ENCODE data around the gene OR8H1. TPM values are rescaled to one million over a fixed set of nuclear protein-coding genes. Genes with fewer than 3 reads are reported as not detected.

OR8H1 gene
- total and polyA plus RNA-seq, 2 experiments from 2014 or later = not detected

- TF ChIP-seq EZH2 (IDR thresholded peaks at IDR 0.05; ENCODE audit: insufficient read depth, poor library complexity, severe bottlenecking) = no peak
- no peak for TF ChIP-seq EZH2phosphoT487 (IDR thresholded peaks at IDR 0.05; ENCODE audit: insufficient read depth, low read depth)
- no peaks in the 10 kb centered on the region for H3K4me1 ChIP-seq (ENCODE audit: insufficient read depth)
- DNase-seq = no peak
- no peaks in the 10 kb centered on the region for H3K36me3 ChIP-seq (ENCODE audit: low read depth)
- H4K20me1 ChIP-seq (ENCODE audit: insufficient read depth) = no peaks in the 10 kb centered on the region
- H3K9ac ChIP-seq = no peak within 1 kb of the TSS
- no peaks in the 10 kb centered on the region for H3K27me3 ChIP-seq (replicated peaks; ENCODE audit: insufficient read depth)
- no peak within 1 kb of the TSS for H3K4me3 ChIP-seq
- H3K9me2 ChIP-seq (ENCODE audit: insufficient read depth) = no peaks in the 10 kb centered on the region
- no peak within 1 kb of the TSS for H2AFZ ChIP-seq
- no peaks in the 10 kb centered on the region for H3F3A ChIP-seq (ENCODE audit: insufficient read depth)
- no peak within 1 kb of the TSS for H3K27ac ChIP-seq
- no peaks in the 10 kb centered on the region for H3K9me3 ChIP-seq (ENCODE audit: low read depth)
- no peak within 1 kb of the TSS for H3K4me2 ChIP-seq (ENCODE audit: unreplicated experiment)
- in situ Hi-C loops (cut with MboI) = no loop called here
- no peaks in the 10 kb centered on the region for H3K79me2 ChIP-seq (ENCODE audit: insufficient read depth)
Measured at GRCh38 chr11:56251954-56252353, 40.1 kb downstream of the OR8H1 start, which contains the start of gene OR5T3. Gene OR5T3 (plus strand): TSS chr11:56252254. CDS start chr11:56252254, 0 bp downstream.

Other genes with a start within 250 kb of the OR8H1 start
- not detected in 2 replicates for gene OR8I2, start 198.9 kb downstream of the OR8H1 start, total RNA-seq (2014; rRNA removed; shearing (Covaris generic))
- gene OR8I2, start 198.9 kb downstream of the OR8H1 start, polyA plus RNA-seq (2016; fragmentation: Nextera tagmentation; extraction: Ambion mirVana) = not detected in 2 replicates
- gene OR8H2, start 188.6 kb downstream of the OR8H1 start, total RNA-seq (2014; rRNA removed; shearing (Covaris generic)) = not detected in 2 replicates
- gene OR8H2, start 188.6 kb downstream of the OR8H1 start, polyA plus RNA-seq (2016; fragmentation: Nextera tagmentation; extraction: Ambion mirVana) = not detected in 2 replicates
- gene OR8H3, start 169.9 kb downstream of the OR8H1 start, total RNA-seq (2014; rRNA removed; shearing (Covaris generic)) = not detected in 2 replicates
- gene OR8H3, start 169.9 kb downstream of the OR8H1 start, polyA plus RNA-seq (2016; fragmentation: Nextera tagmentation; extraction: Ambion mirVana) = not detected in 2 replicates
- gene OR8J3, start 152.1 kb downstream of the OR8H1 start, total RNA-seq (2014; rRNA removed; shearing (Covaris generic)) = not detected in 2 replicates
- not detected in 2 replicates for gene OR8J3, start 152.1 kb downstream of the OR8H1 start, polyA plus RNA-seq (2016; fragmentation: Nextera tagmentation; extraction: Ambion mirVana)
- gene OR8K5, start 131.9 kb downstream of the OR8H1 start, total RNA-seq (2014; rRNA removed; shearing (Covaris generic)) = not detected in 2 replicates
- gene OR8K5, start 131.9 kb downstream of the OR8H1 start, polyA plus RNA-seq (2016; fragmentation: Nextera tagmentation; extraction: Ambion mirVana) = not detected in 2 replicates
- not detected in 2 replicates for gene OR5J2, start 115.6 kb downstream of the OR8H1 start, total RNA-seq (2014; rRNA removed; shearing (Covaris generic))
- not detected in 2 replicates for gene OR5J2, start 115.6 kb downstream of the OR8H1 start, polyA plus RNA-seq (2016; fragmentation: Nextera tagmentation; extraction: Ambion mirVana)
- gene OR5T2, start 58.0 kb downstream of the OR8H1 start, total RNA-seq (2014; rRNA removed; shearing (Covaris generic)) = not detected in 2 replicates
- gene OR5T2, start 58.0 kb downstream of the OR8H1 start, polyA plus RNA-seq (2016; fragmentation: Nextera tagmentation; extraction: Ambion mirVana) = not detected in 2 replicates
- not detected in 2 replicates for gene OR5T3, start 40.0 kb downstream of the OR8H1 start, total RNA-seq (2014; rRNA removed; shearing (Covaris generic))
- not detected in 2 replicates for gene OR5T3, start 40.0 kb downstream of the OR8H1 start, polyA plus RNA-seq (2016; fragmentation: Nextera tagmentation; extraction: Ambion mirVana)
- not detected in 2 replicates for gene OR5T1, start 18.1 kb downstream of the OR8H1 start, total RNA-seq (2014; rRNA removed; shearing (Covaris generic))
- gene OR5T1, start 18.1 kb downstream of the OR8H1 start, polyA plus RNA-seq (2016; fragmentation: Nextera tagmentation; extraction: Ambion mirVana) = not detected in 2 replicates
- gene OR8K3, start 22.9 kb upstream of the OR8H1 start, total RNA-seq (2014; rRNA removed; shearing (Covaris generic)) = not detected in 2 replicates
- gene OR8K3, start 22.9 kb upstream of the OR8H1 start, polyA plus RNA-seq (2016; fragmentation: Nextera tagmentation; extraction: Ambion mirVana) = not detected in 2 replicates
- gene OR8K1, start 53.8 kb upstream of the OR8H1 start, total RNA-seq (2014; rRNA removed; shearing (Covaris generic)) = not detected in 2 replicates
- gene OR8K1, start 53.8 kb upstream of the OR8H1 start, polyA plus RNA-seq (2016; fragmentation: Nextera tagmentation; extraction: Ambion mirVana) = not detected in 2 replicates
- gene OR8J1, start 62.0 kb upstream of the OR8H1 start, total RNA-seq (2014; rRNA removed; shearing (Covaris generic)) = not detected in 2 replicates
- not detected in 2 replicates for gene OR8J1, start 62.0 kb upstream of the OR8H1 start, polyA plus RNA-seq (2016; fragmentation: Nextera tagmentation; extraction: Ambion mirVana)
- not detected in 2 replicates for gene OR8U1, start 83.4 kb upstream of the OR8H1 start, total RNA-seq (2014; rRNA removed; shearing (Covaris generic))
- not detected in 2 replicates for gene OR8U1, start 83.4 kb upstream of the OR8H1 start, polyA plus RNA-seq (2016; fragmentation: Nextera tagmentation; extraction: Ambion mirVana)
- not detected in 2 replicates for gene OR5AL1, start 120.4 kb upstream of the OR8H1 start, total RNA-seq (2014; rRNA removed; shearing (Covaris generic))
- gene OR5AL1, start 120.4 kb upstream of the OR8H1 start, polyA plus RNA-seq (2016; fragmentation: Nextera tagmentation; extraction: Ambion mirVana) = not detected in 2 replicates
- gene OR5M3, start 181.1 kb upstream of the OR8H1 start, total RNA-seq (2014; rRNA removed; shearing (Covaris generic)) = not detected in 2 replicates
- not detected in 2 replicates for gene OR5M3, start 181.1 kb upstream of the OR8H1 start, polyA plus RNA-seq (2016; fragmentation: Nextera tagmentation; extraction: Ambion mirVana)
- not detected in 2 replicates for gene OR5M8, start 199.1 kb upstream of the OR8H1 start, total RNA-seq (2014; rRNA removed; shearing (Covaris generic))
- not detected in 2 replicates for gene OR5M8, start 199.1 kb upstream of the OR8H1 start, polyA plus RNA-seq (2016; fragmentation: Nextera tagmentation; extraction: Ambion mirVana)

All from GM23248 (cell line).